Measurements from ENCODE around the gene SCFD2.

DNA sequence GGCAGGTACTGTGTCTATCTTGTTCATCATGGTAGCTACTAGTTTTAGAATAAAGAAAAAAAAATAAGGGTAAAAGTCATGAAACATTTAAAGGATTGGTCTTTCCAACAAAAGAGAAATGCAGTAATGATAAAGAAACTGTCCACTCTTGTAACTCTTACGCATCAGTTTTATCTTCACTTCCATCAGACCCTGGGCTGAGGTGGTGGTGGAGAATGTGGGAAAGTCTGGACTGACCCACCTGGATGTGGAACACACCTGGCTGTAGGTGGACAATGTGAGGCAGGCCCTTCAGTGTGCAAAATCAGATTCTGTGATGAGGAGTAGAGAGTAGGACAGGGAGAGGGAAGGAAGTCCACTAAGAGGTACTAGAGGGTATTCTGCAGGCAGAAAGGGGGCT, 375.2 kb downstream of the SCFD2 start:
- TF ChIP-seq CTCF (IDR thresholded peaks at IDR 0.05; ENCODE audit: insufficient read depth, low read length) (no peak), POLR2AphosphoS5 (IDR thresholded peaks at IDR 0.05; ENCODE audit: low read depth) (no peak), REST (IDR thresholded peaks at IDR 0.05; ENCODE audit: insufficient replicate concordance, low read depth) (no peak)

All from HL-60 (cell line).